ENCODE results near the gene LILRA5. TPM values are rescaled to one million over a fixed set of nuclear protein-coding genes. Genes with fewer than 3 reads are reported as not detected.

The LILRA5 gene
- total and polyA plus RNA-seq, 2 of the 8 experiments (the other 6 are each of a cell fraction or from before 2014, with no cell fraction given), result not detected

- WGBS, 2 experiments (ENCODE audit: extremely low coverage in 1 of 2, insufficient coverage in 1 of 2, insufficient read length in 1 of 2, insufficient replicate concordance in 2 of 2, low coverage in 1 of 2, low lambda C conversion rate in 2 of 2, missing lambda C conversion rate in 1 of 2), result 77% methylated on average over 7 of the region's 7 CpGs; no CpG with 5 or more reads in 1 of the 2 experiments
- FAIRE-seq, result no peak
- POLR2A ChIA-PET (ENCODE audit: partially characterized antibody), result no interaction called here
Measured at GRCh38 chr19:54299126-54299498, 13.9 kb downstream of the LILRA5 start.

More at GRCh38 chr19:54299126-54299498, 13.9 kb downstream of the LILRA5 start:
- no peak overlapping the region for H4K8ac ChIP-seq (ENCODE audit: extremely low read depth, insufficient read depth, low read length)
- no peak overlapping the region for H3K14ac ChIP-seq (ENCODE audit: insufficient read length)
- no peaks in the 10 kb centered on the region for H4K20me1 ChIP-seq (replicated peaks in 1 of 2; ENCODE audit: control insufficient read depth in 1 of 2, insufficient read depth in 2 of 2, low read length in 2 of 2)
- H3K79me2 ChIP-seq (ENCODE audit: control insufficient read depth in 1 of 2, insufficient read depth in 2 of 2, low read length in 2 of 2), result no peaks in the 10 kb centered on the region
- H3K18ac ChIP-seq (ENCODE audit: extremely low read depth, low read length), result no peak overlapping the region
- H4K91ac ChIP-seq (replicated peaks; ENCODE audit: insufficient read length, low read length), result no peak overlapping the region
- H3K4me2 ChIP-seq (ENCODE audit: insufficient read depth in 1 of 2, low read depth in 2 of 2, low read length in 2 of 2), result no peak overlapping the region
- no peak overlapping the region for H3K4ac ChIP-seq (replicated peaks; ENCODE audit: insufficient read length, low read depth, low read length)
- H3K79me1 ChIP-seq (ENCODE audit: low read depth, low read length), result no peaks in the 10 kb centered on the region
- H3K4me1 ChIP-seq (replicated peaks in 1 of 4; ENCODE audit: control insufficient read depth in 3 of 4, insufficient read depth in 4 of 4, low read length in 3 of 4), result no peaks in the 10 kb centered on the region
- no peak overlapping the region for H3K27ac ChIP-seq (ENCODE audit: low read depth, low read length)
- H2BK12ac ChIP-seq (ENCODE audit: low read depth, low read length), result no peak overlapping the region
- H3K23me2 ChIP-seq (ENCODE audit: low read depth, low read length), result no peaks in the 10 kb centered on the region
- no peak overlapping the region for H2BK15ac ChIP-seq (ENCODE audit: low read length)
- H3K23ac ChIP-seq (ENCODE audit: insufficient read length), result no peak overlapping the region
- no peak overlapping the region for H3K4me3 ChIP-seq (ENCODE audit: extremely low read depth in 1 of 4, insufficient read depth in 2 of 4, low read depth in 3 of 4, low read length in 4 of 4)
- H3K9me3 ChIP-seq (ENCODE audit: insufficient read depth in 2 of 2, low read depth in 1 of 2, low read length in 1 of 2), result no peaks in the 10 kb centered on the region
- CTCF ChIA-PET (ENCODE audit: partially characterized antibody), result interaction anchor here (1.0 to 2.8 kb wide), 2 partner anchors 33 to 90 kb away, joined by 3 to 21 read pairs; no protein-coding TSS in a partner anchor
- H4K5ac ChIP-seq (ENCODE audit: insufficient read length, low read depth, low read length), result no peak overlapping the region
- H3K27me3 ChIP-seq (replicated peaks in 1 of 4; ENCODE audit: control insufficient read depth in 3 of 4, extremely low read depth in 1 of 4, insufficient read depth in 3 of 4, low read length in 3 of 4), result 0 out of 7 replicates have a peak, but pooled peaks cover 0 to 8% (median 0%) of the 10 kb centered on the region in 4 experiments
- no peak overlapping the region for H2AK5ac ChIP-seq (ENCODE audit: low read depth, low read length)
- DNase-seq (ENCODE audit: low read depth in 1 of 2, low spot score in 2 of 2), result no peak
- H2BK20ac ChIP-seq (ENCODE audit: low read length), result no peak overlapping the region
- no peak overlapping the region for H3K9ac ChIP-seq (replicated peaks in 1 of 4; ENCODE audit: extremely low read depth in 1 of 4, low read depth in 3 of 4, low read length in 3 of 4)
- no peak overlapping the region for H2BK120ac ChIP-seq (replicated peaks; ENCODE audit: low read depth, low read length)
- no peak overlapping the region for H3K56ac ChIP-seq (replicated peaks; ENCODE audit: insufficient read length, low read depth, low read length)
- TF ChIP-seq BACH1 (IDR thresholded peaks at IDR 0.05; ENCODE audit: low read length) (no peak), CBX8 (IDR thresholded peaks at IDR 0.05; ENCODE audit: borderline replicate concordance, low read depth, low read length) (no peak), SAP30 (IDR thresholded peaks at IDR 0.05; ENCODE audit: insufficient read depth, insufficient replicate concordance, low read length) (no peak), SIN3A (conservative IDR thresholded peaks at IDR 0.05 in 1 of 2, IDR thresholded peaks at IDR 0.05 in 1 of 2; ENCODE audit: low read depth in 1 of 2, low read length in 2 of 2) (no peak), SRF (IDR thresholded peaks at IDR 0.05; ENCODE audit: low read depth, low read length) (no peak), EZH2 (IDR thresholded peaks at IDR 0.05; ENCODE audit: low read depth, low read length, severe bottlenecking) (no peak), YY1 (IDR thresholded peaks at IDR 0.05; ENCODE audit: low read depth, low read length) (no peak), SP4 (IDR thresholded peaks at IDR 0.05; ENCODE audit: low read length) (no peak)
- TF ChIP-seq, protein P1, sequence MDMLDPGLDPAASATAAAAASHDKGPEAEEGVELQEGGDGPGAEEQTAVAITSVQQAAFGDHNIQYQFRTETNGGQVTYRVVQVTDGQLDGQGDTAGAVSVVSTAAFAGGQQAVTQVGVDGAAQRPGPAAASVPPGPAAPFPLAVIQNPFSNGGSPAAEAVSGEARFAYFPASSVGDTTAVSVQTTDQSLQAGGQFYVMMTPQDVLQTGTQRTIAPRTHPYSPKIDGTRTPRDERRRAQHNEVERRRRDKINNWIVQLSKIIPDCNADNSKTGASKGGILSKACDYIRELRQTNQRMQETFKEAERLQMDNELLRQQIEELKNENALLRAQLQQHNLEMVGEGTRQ (IDR thresholded peaks at IDR 0.05; ENCODE audit: low read length), result no peak
- no peaks in the 10 kb centered on the region for H3K36me3 ChIP-seq (ENCODE audit: control insufficient read depth in 2 of 4, insufficient read depth in 4 of 4, low read length in 3 of 4)
- no peak overlapping the region for H2AFZ ChIP-seq (ENCODE audit: low read length)
- H2BK5ac ChIP-seq (ENCODE audit: low read depth, low read length), result no peak overlapping the region

Data from H1 (cell line).